UCSD-AML1 (cell line): ENCODE data around the gene CLDN15.
"Not testable (repeated sequence)": the region's sequence is repeated elsewhere in the genome, so short reads cannot be mapped to it uniquely, and the experiment has no call there.

Experiments
- DNase-seq: peaks from one replicate; lab custom pipeline; 2025; ENCODE audit not compliant: unreplicated experiment; lab: John Stamatoyannopoulos, UW

Gene CLDN15

DNA sequence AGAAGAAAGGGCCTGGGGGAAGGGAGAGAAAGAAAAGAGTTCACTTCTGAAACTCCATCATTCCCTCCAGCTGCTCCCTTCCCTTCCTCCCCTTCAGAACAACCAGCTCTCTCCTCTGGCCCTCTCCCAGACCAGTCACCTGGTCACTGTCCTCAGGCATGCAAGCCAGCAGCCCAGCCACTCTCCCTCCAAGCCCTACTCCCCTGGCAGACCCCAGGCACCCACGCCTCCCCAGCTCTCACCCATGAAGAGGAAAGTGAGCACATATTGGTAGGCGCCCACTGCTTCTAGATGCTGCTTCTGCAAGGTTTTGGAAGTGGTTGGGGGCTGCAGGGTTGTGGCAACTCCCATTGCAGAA is 37.1 kb downstream of the CLDN15 start:
- DNase-seq: no peak

DNA sequence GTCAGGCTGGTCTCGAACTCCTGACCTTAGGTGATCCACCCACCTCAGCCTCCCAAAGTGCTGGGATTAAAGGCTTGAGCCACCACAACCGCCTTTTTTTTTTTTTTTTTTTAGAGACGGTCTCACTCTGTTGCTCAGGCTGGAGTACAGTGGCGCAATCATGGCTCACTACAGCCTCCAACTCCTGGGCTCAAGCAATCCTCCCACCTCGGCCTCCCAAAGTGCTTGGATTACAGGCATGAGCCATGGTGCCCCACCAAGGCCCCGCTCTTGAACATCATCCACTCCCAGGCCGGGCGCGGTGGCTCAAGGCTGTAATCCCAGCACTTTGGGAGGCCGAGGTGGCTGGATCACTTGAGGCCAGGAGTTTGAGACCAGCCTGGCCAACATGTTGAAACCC is 38.1 kb downstream of the CLDN15 start:
- not testable (repeated sequence) for DNase-seq

- no peak for DNase-seq
Observed at GRCh38 chr7:101198476-101198875, 39.1 kb downstream of the CLDN15 start.

GRCh38 chr7:101197991-101198390 is 39.6 kb downstream of the CLDN15 start:
- DNase-seq: no peak

GRCh38 chr7:101195884-101196283 is 41.7 kb downstream of the CLDN15 start:
- DNase-seq: no peak

- DNase-seq: no peak
Observed at GRCh38 chr7:101189109-101189508, 48.5 kb downstream of the CLDN15 start.

GRCh38 chr7:101186844-101187428 is 50.7 kb downstream of the CLDN15 start:
- DNase-seq: no peak

- DNase-seq: no peak
Observed at GRCh38 chr7:101186194-101186593, 51.4 kb downstream of the CLDN15 start.

DNA sequence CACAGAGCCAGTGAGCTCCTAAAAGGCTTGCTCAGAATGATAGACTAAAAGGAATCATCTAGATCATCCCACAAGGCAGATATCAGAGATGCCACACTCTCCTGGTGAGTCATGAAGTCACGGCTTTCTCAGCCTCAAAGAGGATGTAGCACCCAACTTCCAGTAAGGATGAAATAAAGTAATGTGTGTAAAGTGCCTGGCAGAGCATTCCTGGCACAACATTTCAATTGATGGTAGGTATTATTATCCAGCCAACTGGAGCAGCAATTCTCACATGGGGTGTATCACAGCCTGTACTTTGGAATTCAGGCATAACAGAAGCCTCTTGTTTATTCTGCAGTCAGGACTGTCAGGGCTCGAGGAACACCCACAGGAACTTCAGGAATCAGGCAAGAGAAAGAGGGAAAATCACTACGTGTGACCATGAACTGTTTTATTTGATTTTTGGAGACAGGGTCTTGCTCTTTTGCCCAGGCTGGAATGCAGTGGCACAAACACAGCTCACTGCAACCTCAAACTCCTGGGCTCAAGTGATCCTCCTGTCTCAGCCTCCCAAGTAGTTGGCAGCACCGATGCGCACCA is 52.3 kb downstream of the CLDN15 start:
- DNase-seq: no peak
